IMR-90 (cell line): Measurements from ENCODE around the gene EYS.

Experiments used
- CEBPB ChIP-seq: IDR thresholded peaks from 2 replicates; pipeline ENCODE4 v1.6.1; 2012; ENCODE audit warnings: low read depth, low read length, improper control_type of control experiment
- CTCF ChIP-seq: conservative IDR thresholded peaks from 2 replicates; pipeline ENCODE4 v1.5.1; 2012; ENCODE audit warnings: mild to moderate bottlenecking, low read depth, low read length, improper control_type of control experiment
- ELK1 ChIP-seq: fragments of 150-350 bp; IDR thresholded peaks from 2 replicates; pipeline ENCODE4 v1.6.1; 2016; ENCODE audit warnings: low read depth, mild to moderate bottlenecking, low read length, moderate library complexity, borderline replicate concordance
- FOS ChIP-seq: fragments of 150-350 bp; IDR thresholded peaks from 2 replicates; pipeline ENCODE4 v1.6.1; 2016; ENCODE audit warnings: low read depth, low read length
- MAFK ChIP-seq: IDR thresholded peaks from 2 replicates; pipeline ENCODE4 v1.6.1; 2012; ENCODE audit warnings: low read depth, low read length, improper control_type of control experiment
- MAZ ChIP-seq: IDR thresholded peaks from 2 replicates; pipeline ENCODE4 v1.6.1; 2012; ENCODE audit warnings: low read depth, mild to moderate bottlenecking, low read length, improper control_type of control experiment, moderate library complexity, borderline replicate concordance
- POLR2A ChIP-seq: IDR thresholded peaks from 2 replicates; pipeline ENCODE4 v1.6.1; 2012; ENCODE audit warnings: mild to moderate bottlenecking, low read depth, low read length
- RAD21 ChIP-seq: IDR thresholded peaks from 2 replicates; pipeline ENCODE4 v1.6.1; 2012; ENCODE audit warnings: low read length, improper control_type of control experiment
- RFX5 ChIP-seq: IDR thresholded peaks from 2 replicates; pipeline ENCODE4 v1.8.0; 2012; ENCODE audit warnings: low read depth, mild to moderate bottlenecking, low read length, moderate library complexity
- USF2 ChIP-seq: fragments of 150-350 bp; IDR thresholded peaks from 2 replicates; pipeline ENCODE4 v1.6.1; 2017; ENCODE audit warnings: mild to moderate bottlenecking, antibody characterized with exemption, low read length, low read depth

DNA sequence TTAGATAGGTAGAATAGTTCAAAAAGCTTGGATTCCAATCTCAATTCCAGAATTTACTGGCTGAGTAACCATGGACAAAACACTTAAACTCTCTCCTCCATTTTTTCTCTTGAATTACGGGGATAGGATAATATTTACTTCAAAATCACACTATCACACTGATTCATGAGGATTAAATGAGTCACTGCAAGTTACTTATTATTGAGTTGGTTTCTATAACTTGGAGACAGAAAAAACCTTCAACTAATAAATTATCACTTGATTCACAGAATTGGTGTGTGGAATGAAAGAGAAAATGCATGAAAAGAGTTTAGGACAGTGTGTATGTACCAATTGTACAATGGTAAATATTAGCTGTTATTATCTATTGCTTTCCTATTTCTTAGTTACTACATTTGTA, 1486.2 kb downstream of the EYS start:
- TF ChIP-seq CTCF: no peak
- no peak for TF ChIP-seq MAZ
- no peak for TF ChIP-seq RAD21
- no peak for TF ChIP-seq POLR2A
- no peak for TF ChIP-seq CEBPB
- TF ChIP-seq USF2: no peak
- TF ChIP-seq MAFK: no peak
- no peak for TF ChIP-seq ELK1
- TF ChIP-seq FOS: no peak
- no peak for TF ChIP-seq RFX5
